NCI-H82 (cell line): ENCODE results near the gene PSMC5.
"Not testable (repeated sequence)": the region's sequence is repeated elsewhere in the genome, so short reads cannot be mapped to it uniquely, and the experiment has no call there.

Experiments
- DNase-seq: peaks from one replicate; lab custom pipeline; 2025; lab: John Stamatoyannopoulos, UW

Gene PSMC5

GRCh38 chr17:63827002-63827800 is at the start of gene PSMC5, which contains the start of gene FTSJ3:
Gene PSMC5 (plus strand): TSS chr17:63827431. CDS start chr17:63827491, 60 bp downstream.
Gene FTSJ3 (minus strand): TSS chr17:63827663. CDS start chr17:63826902, 761 bp downstream.
- peak; percentile 98 for DNase-seq

- DNase-seq, result no peak
These were observed 46.7 kb upstream of the PSMC5 start for GRCh38 chr17:63780507-63780906.

- no peak for DNase-seq
These were observed 46.3 kb upstream of the PSMC5 start for GRCh38 chr17:63780928-63781327.

GRCh38 chr17:63783522-63783921 is 43.7 kb upstream of the PSMC5 start:
- DNase-seq, result no peak

- no peak for DNase-seq
These were observed 41.7 kb upstream of the PSMC5 start for GRCh38 chr17:63785556-63785955.

- no peak for DNase-seq
These were observed 41.1 kb upstream of the PSMC5 start for GRCh38 chr17:63786117-63786516.

GRCh38 chr17:63786971-63787711 is 40.1 kb upstream of the PSMC5 start:
- DNase-seq, result no peak

GRCh38 chr17:63790057-63790456 is 37.2 kb upstream of the PSMC5 start:
- DNase-seq, result no peak

- DNase-seq, result no peak
These were observed 35.0 kb upstream of the PSMC5 start for GRCh38 chr17:63792055-63792729.

GRCh38 chr17:63796375-63796774 is 30.9 kb upstream of the PSMC5 start:
- DNase-seq, result not testable (repeated sequence)

- no peak for DNase-seq
These were observed 28.6 kb upstream of the PSMC5 start for GRCh38 chr17:63798572-63799106.

GRCh38 chr17:63800783-63801182 is 26.4 kb upstream of the PSMC5 start:
- DNase-seq, result no peak

- no peak for DNase-seq
These were observed 22.9 kb upstream of the PSMC5 start for GRCh38 chr17:63804328-63804727.

- no peak for DNase-seq
These were observed 21.6 kb upstream of the PSMC5 start for GRCh38 chr17:63805591-63805990.

GRCh38 chr17:63809970-63810369 is 17.3 kb upstream of the PSMC5 start:
- DNase-seq, result no peak

- no peak for DNase-seq
These were observed 11.1 kb upstream of the PSMC5 start for GRCh38 chr17:63816123-63816522.

- no peak for DNase-seq
These were observed 10.6 kb upstream of the PSMC5 start for GRCh38 chr17:63816669-63817068.

- no peak for DNase-seq
These were observed 9.4 kb upstream of the PSMC5 start for GRCh38 chr17:63817736-63818385.

- DNase-seq, result no peak
These were observed 8.1 kb upstream of the PSMC5 start for GRCh38 chr17:63819131-63819530.

GRCh38 chr17:63819585-63820537 is 7.4 kb upstream of the PSMC5 start:
- no peak for DNase-seq
